Colonic mucosa (tissue), 4 donors: ENCODE measurements around the gene SPRN. TPM values are rescaled to one million over a fixed set of nuclear protein-coding genes. Genes with fewer than 3 reads are reported as not detected.
"Not testable (repeated sequence)": the region's sequence is repeated elsewhere in the genome, so short reads cannot be mapped to it uniquely, and the experiment has no call there.

Experiments
- DNase-seq: peaks from one replicate; pipeline ENCODE4 v3.0.0-alpha.2; 2020
- H3K27ac ChIP-seq: fragments of 200-600 bp; one replicate; pipeline ENCODE4 v1.8.0; 2021
- H3K27me3 ChIP-seq: fragments of 200-600 bp; one replicate; pipeline ENCODE4 v1.8.0; 2021
- H3K36me3 ChIP-seq: fragments of 200-600 bp; one replicate; pipeline ENCODE4 v1.8.0; 2021
- H3K4me1 ChIP-seq: fragments of 200-600 bp; one replicate; pipeline ENCODE4 v1.8.0; 2021; ENCODE audit warnings: mild to moderate bottlenecking
- H3K4me3 ChIP-seq: fragments of 200-600 bp; one replicate; pipeline ENCODE4 v1.8.0; 2021
- H3K9ac ChIP-seq, 2 donors: one replicate each; pipeline ENCODE4 v1.7.0; 2013; ENCODE audit warnings: control low read depth in 2 of 2, low read depth in 2 of 2, low read length in 2 of 2
- H3K9me3 ChIP-seq: fragments of 200-600 bp; one replicate; pipeline ENCODE4 v1.8.0; 2021
- CTCF ChIP-seq: fragments of 200-600 bp; IDR thresholded peaks from one replicate; pipeline ENCODE4 v1.8.0; 2022; ENCODE audit warnings: antibody characterized with exemption, mild to moderate bottlenecking
- intact Hi-C: fragments of 100-400 bp; cut with DNase I; formaldehyde crosslinking; loops from one replicate; pipeline ENCODE4 v1.14.1; 2022
- total RNA-seq, 2 donors: library from RNA; stranded (reverse); fragmentation: NEBNext Ultra II Directional in 1 of 2; extraction: Animal tissue kit (Norgen Biotek cat#: 25700) in 1 of 2; gene quantifications; one replicate each; pipeline ENCODE4 v1.2.1, GENCODE V29; 2021
- donor health status: healthy.
- donor health status: DM: no; HTN: no; CAD: no.
- donor health status: DM: no; HTN: no; CAD: no.

SPRN gene
- total RNA-seq, 2 donors from 2014 or later, result not detected

- H3K27me3 ChIP-seq, result no peaks in the 10 kb centered on the region
- H3K4me1 ChIP-seq, result peaks cover 6% of the 10 kb centered on the region
- no peak for TF ChIP-seq CTCF
- H3K36me3 ChIP-seq, result no peaks in the 10 kb centered on the region
- intact Hi-C loops, result no loop called here
- no peaks in the 10 kb centered on the region for H3K9me3 ChIP-seq
- peak within 1 kb of the TSS; percentile 90 for H3K4me3 ChIP-seq
- peak within 1 kb of the TSS; percentile 71 to 83 for H3K9ac ChIP-seq
- DNase-seq, result peak; percentile 72
- peak within 1 kb of the TSS; percentile 88 for H3K27ac ChIP-seq
Observed at GRCh38 chr10:133379152-133379800, 45.1 kb downstream of the SPRN start, which contains the start of gene PAOX. PAOX (plus strand) TSS chr10:133379262; CDS start chr10:133379317, 55 bp downstream.

GRCh38 chr10:133378251-133379096 is 46.0 kb downstream of the SPRN start:
- intact Hi-C loops, result no loop called here

GRCh38 chr10:133377818-133378250 is 46.6 kb downstream of the SPRN start:
- intact Hi-C loops, result no loop called here
- H3K27me3 ChIP-seq, result no peaks in the 10 kb centered on the region
- H3K36me3 ChIP-seq, result no peaks in the 10 kb centered on the region
- peak overlapping the region; percentile 88 for H3K27ac ChIP-seq
- no peak for DNase-seq
- peak overlapping the region; percentile 71 to 83 for H3K9ac ChIP-seq
- no peaks in the 10 kb centered on the region for H3K9me3 ChIP-seq
- H3K4me3 ChIP-seq, result peak overlapping the region; percentile 79
- H3K4me1 ChIP-seq, result peaks cover 8% of the 10 kb centered on the region
- no peak for TF ChIP-seq CTCF

More at GRCh38 chr10:133378251-133379096, 46.0 kb downstream of the SPRN start:
- Histone ChIP-seq H3K36me3 (no peaks in the 10 kb centered on the region), H3K27ac (peak overlapping the region; percentile 88), H3K9ac (peak overlapping the region; percentile 71 to 83), H3K4me1 (peaks cover 8% of the 10 kb centered on the region), H3K27me3 (no peaks in the 10 kb centered on the region), H3K4me3 (peak overlapping the region; percentile 79), H3K9me3 (no peaks in the 10 kb centered on the region)
- DNase-seq, result peak; percentile 83
- TF ChIP-seq CTCF, result no peak

- no peak for TF ChIP-seq CTCF
- Histone ChIP-seq H3K27me3 (no peaks in the 10 kb centered on the region), H3K36me3 (no peaks in the 10 kb centered on the region), H3K4me1 (peaks cover 8% of the 10 kb centered on the region), H3K4me3 (no peak overlapping the region), H3K9ac (no peak overlapping the region), H3K27ac (no peak overlapping the region), H3K9me3 (no peaks in the 10 kb centered on the region)
- intact Hi-C loops, result no loop called here
- DNase-seq, result no peak
Observed at GRCh38 chr10:133377025-133377817, 47.2 kb downstream of the SPRN start.

GRCh38 chr10:133376183-133376582 is 48.2 kb downstream of the SPRN start:
- H3K4me1 ChIP-seq, H3K9ac ChIP-seq, DNase-seq, H3K4me3 ChIP-seq, intact Hi-C loops, H3K27ac ChIP-seq, H3K9me3 ChIP-seq, H3K27me3 ChIP-seq, H3K36me3 ChIP-seq: not testable (repeated sequence)
